GM19452 (cell line): ENCODE results near the gene TUBA3D.
"Not testable (repeated sequence)": the region's sequence is repeated elsewhere in the genome, so short reads cannot be mapped to it uniquely, and the experiment has no call there.

Experiments
- ATAC-seq: cut with Tn5 transposase; IDR thresholded peaks from one replicate; pipeline ENCODE4 v1.9.1; 2021; ENCODE audit not compliant: unreplicated experiment

The TUBA3D gene

DNA sequence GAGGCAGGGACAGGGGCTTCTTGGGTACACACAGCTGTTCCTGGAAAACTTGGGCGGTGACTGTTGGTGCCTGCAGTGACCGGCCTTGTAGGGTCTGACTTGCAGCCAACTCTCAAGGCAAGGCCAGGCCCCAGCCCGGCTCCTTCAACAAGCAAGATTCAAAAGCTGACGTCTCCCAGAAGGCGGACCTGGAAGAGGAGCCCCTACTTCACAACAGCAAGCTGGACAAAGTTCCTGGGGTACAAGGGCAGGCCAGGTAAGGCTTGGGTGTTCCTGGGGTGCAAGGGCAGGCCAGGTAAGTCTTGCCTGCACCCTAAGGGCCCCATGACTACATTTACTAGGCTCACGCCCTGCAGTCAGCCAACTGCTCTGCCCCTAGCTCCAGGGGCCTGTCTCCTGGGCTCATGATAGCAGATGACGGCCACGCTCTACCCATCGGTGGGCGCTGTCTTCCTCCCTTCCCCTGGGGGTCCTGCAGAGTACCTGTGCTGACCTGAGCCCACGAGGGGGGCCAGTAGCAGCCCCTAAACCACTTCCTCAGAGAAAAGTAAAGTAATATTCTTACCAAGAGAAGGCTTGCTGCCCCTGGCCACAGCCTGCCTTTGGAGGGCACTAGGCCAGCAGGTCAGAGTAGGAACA is 55.7 kb downstream of the TUBA3D start:
- ATAC-seq: not testable (repeated sequence)
